T-helper 1 cell treated with Interleukin-12 subunit alpha and Interleukin-12 subunit beta and Interleukin-4 antibody, amounts not matched to agents 30 μg/mL and 1 μg/mL, for 36 hours (primary cell): Measurements from ENCODE around the gene SLC13A1.

ENCODE experiments used
- H3K27ac Mint-ChIP-seq: one replicate; pipeline ENCODE4 v1.8.0; 2021; ENCODE audit warnings: mild to moderate bottlenecking, mixed read lengths
- H3K27me3 Mint-ChIP-seq: one replicate; pipeline ENCODE4 v1.8.0; 2021; ENCODE audit warnings: low read depth, mixed read lengths
- H3K36me3 Mint-ChIP-seq: one replicate; pipeline ENCODE4 v1.8.0; 2021; ENCODE audit warnings: low read depth, mixed read lengths
- H3K4me1 Mint-ChIP-seq: one replicate; pipeline ENCODE4 v1.8.0; 2021; ENCODE audit warnings: low read depth, mixed read lengths
- H3K4me3 Mint-ChIP-seq: one replicate; pipeline ENCODE4 v1.8.0; 2021; ENCODE audit warnings: mild to moderate bottlenecking, moderate library complexity, mixed read lengths
- H3K9me3 Mint-ChIP-seq: one replicate; pipeline ENCODE4 v1.8.0; 2021; ENCODE audit warnings: mixed read lengths

The SLC13A1 gene

GRCh38 chr7:123070702-123071286, 129.0 kb downstream of the SLC13A1 start:
- H3K27me3 Mint-ChIP-seq, result no peaks in the 10 kb centered on the region
- no peak overlapping the region for H3K27ac Mint-ChIP-seq
- no peak overlapping the region for H3K4me3 Mint-ChIP-seq
- H3K9me3 Mint-ChIP-seq, result no peaks in the 10 kb centered on the region
- no peaks in the 10 kb centered on the region for H3K4me1 Mint-ChIP-seq
- H3K36me3 Mint-ChIP-seq, result no peaks in the 10 kb centered on the region

- Mint-ChIP-seq H3K27ac (no peak overlapping the region), H3K27me3 (no peaks in the 10 kb centered on the region), H3K4me3 (no peak overlapping the region), H3K36me3 (no peaks in the 10 kb centered on the region), H3K9me3 (no peaks in the 10 kb centered on the region), H3K4me1 (no peaks in the 10 kb centered on the region)
These were observed 132.0 kb downstream of the SLC13A1 start for GRCh38 chr7:123067814-123068213.
